GM12878 (cell line): ENCODE results near the gene WDFY4. TPM values are rescaled to one million over a fixed set of nuclear protein-coding genes. Genes with fewer than 3 reads are reported as not detected.

Experiments
- CREB1 ChIP-seq: IDR thresholded peaks from 2 replicates; pipeline ENCODE4 v1.6.1; 2012; ENCODE audit warnings: low read depth, mild to moderate bottlenecking, inconsistent platforms
- GABPA ChIP-seq: IDR thresholded peaks from 2 replicates; pipeline ENCODE4 v1.6.1; 2014; ENCODE audit warnings: antibody characterized with exemption, low read depth, mild to moderate bottlenecking, inconsistent platforms
- KLF5 ChIP-seq: fragments of 450-650 bp; IDR thresholded peaks from 2 replicates; pipeline ENCODE4 v1.6.1; 2014; ENCODE audit warnings: mild to moderate bottlenecking; ENCODE audit not compliant: partially characterized antibody
- MXI1 ChIP-seq: fragments of 150-350 bp; IDR thresholded peaks from 2 replicates; pipeline ENCODE4 v1.6.1; 2011; ENCODE audit warnings: low read depth, mild to moderate bottlenecking, inconsistent platforms, low read length, improper control_type of control experiment
- POLR2AphosphoS5 ChIP-seq: IDR thresholded peaks from 2 replicates; pipeline ENCODE4 v1.6.1; 2011; ENCODE audit warnings: mild to moderate bottlenecking, low read length, inconsistent platforms
- POU2F2 ChIP-seq: IDR thresholded peaks from 3 replicates; pipeline ENCODE4 v1.6.1; 2011; ENCODE audit warnings: low read depth, mild to moderate bottlenecking, low read length, borderline replicate concordance
- RBBP5 ChIP-seq: fragments of 200-600 bp; sonication (generic); conservative IDR thresholded peaks from 2 replicates; pipeline ENCODE4 v1.6.1; 2016
- TCF3 ChIP-seq: IDR thresholded peaks from 2 replicates; pipeline ENCODE4 v1.6.1; 2012; ENCODE audit warnings: low read depth, mild to moderate bottlenecking, low read length, borderline replicate concordance; ENCODE audit not compliant: insufficient read depth
- ZNF207 ChIP-seq: fragments of 450-650 bp; IDR thresholded peaks from 2 replicates; pipeline ENCODE4 v1.6.1; 2014; ENCODE audit warnings: antibody characterized with exemption, mild to moderate bottlenecking, borderline replicate concordance
- ZNF384 ChIP-seq: IDR thresholded peaks from 2 replicates; pipeline ENCODE4 v1.6.1; 2012; ENCODE audit warnings: low read depth, mild to moderate bottlenecking, low read length, improper control_type of control experiment, borderline replicate concordance
- ZNF592 ChIP-seq: fragments of 450-650 bp; IDR thresholded peaks from 2 replicates; pipeline ENCODE4 v1.6.1; 2017; ENCODE audit warnings: mild to moderate bottlenecking, moderate library complexity
- polyA plus RNA-seq, 11 experiments: library from polyadenylated mRNA; depleted of rRNA in 4 of 11; unstranded in 6 of 11; stranded (reverse) in 5 of 11; fragments of >200 nt; fragmentation: Nextera tagmentation in 4 of 11; fragmentation: Illumina TruSeq in 1 of 11; extraction: Ambion mirVana in 4 of 11; extraction: Trizol in 1 of 11; gene quantifications; 1 replicate in 1 of 11; 2 replicates in 10 of 11; pipeline versions ENCODE4 v1.2.1 to v1.2.3, GENCODE V29; 2011 to 2016; ENCODE audit warnings: inconsistent platforms in 2 of 11, missing spikeins in 2 of 11, low read depth in 1 of 11
- total RNA-seq, 4 experiments: library from RNA; depleted of rRNA in 3 of 4; stranded (reverse); fragments of >200 nt in 3 of 4; fragmentation: Illumina TruSeq in 1 of 4; extraction: Trizol in 1 of 4; gene quantifications; 2 replicates each; pipeline versions ENCODE4 v1.2.1 to v1.2.3, GENCODE V29; 2013 to 2021
- TF ChIP-seq, protein P1 (sequence below): fragments of 450-650 bp; IDR thresholded peaks from 2 replicates; pipeline ENCODE4 v1.6.1; 2016; ENCODE audit warnings: mild to moderate bottlenecking, moderate library complexity, borderline replicate concordance
- TF ChIP-seq, protein P2 (sequence below): IDR thresholded peaks from 2 replicates; pipeline ENCODE4 v1.6.1; 2012; ENCODE audit warnings: improper control_type of control experiment, low read depth, low read length; ENCODE audit not compliant: insufficient replicate concordance
- TF ChIP-seq, protein P3 (sequence below): IDR thresholded peaks from 2 replicates; pipeline ENCODE4 v1.6.1; 2012; ENCODE audit warnings: low read length, inconsistent platforms

The WDFY4 gene
- total and polyA plus RNA-seq, 10 of the 15 experiments (the other 5 are each of a cell fraction or from before 2014, with no cell fraction given) = 13.5 to 132 (median 47.3) TPM

GRCh38 chr10:48671914-48672595 is 12.6 kb upstream of the WDFY4 start (continued):
- no peak; the same call in 1 of the 2 replicates for TF ChIP-seq ZNF207
- TF ChIP-seq, protein P1, sequence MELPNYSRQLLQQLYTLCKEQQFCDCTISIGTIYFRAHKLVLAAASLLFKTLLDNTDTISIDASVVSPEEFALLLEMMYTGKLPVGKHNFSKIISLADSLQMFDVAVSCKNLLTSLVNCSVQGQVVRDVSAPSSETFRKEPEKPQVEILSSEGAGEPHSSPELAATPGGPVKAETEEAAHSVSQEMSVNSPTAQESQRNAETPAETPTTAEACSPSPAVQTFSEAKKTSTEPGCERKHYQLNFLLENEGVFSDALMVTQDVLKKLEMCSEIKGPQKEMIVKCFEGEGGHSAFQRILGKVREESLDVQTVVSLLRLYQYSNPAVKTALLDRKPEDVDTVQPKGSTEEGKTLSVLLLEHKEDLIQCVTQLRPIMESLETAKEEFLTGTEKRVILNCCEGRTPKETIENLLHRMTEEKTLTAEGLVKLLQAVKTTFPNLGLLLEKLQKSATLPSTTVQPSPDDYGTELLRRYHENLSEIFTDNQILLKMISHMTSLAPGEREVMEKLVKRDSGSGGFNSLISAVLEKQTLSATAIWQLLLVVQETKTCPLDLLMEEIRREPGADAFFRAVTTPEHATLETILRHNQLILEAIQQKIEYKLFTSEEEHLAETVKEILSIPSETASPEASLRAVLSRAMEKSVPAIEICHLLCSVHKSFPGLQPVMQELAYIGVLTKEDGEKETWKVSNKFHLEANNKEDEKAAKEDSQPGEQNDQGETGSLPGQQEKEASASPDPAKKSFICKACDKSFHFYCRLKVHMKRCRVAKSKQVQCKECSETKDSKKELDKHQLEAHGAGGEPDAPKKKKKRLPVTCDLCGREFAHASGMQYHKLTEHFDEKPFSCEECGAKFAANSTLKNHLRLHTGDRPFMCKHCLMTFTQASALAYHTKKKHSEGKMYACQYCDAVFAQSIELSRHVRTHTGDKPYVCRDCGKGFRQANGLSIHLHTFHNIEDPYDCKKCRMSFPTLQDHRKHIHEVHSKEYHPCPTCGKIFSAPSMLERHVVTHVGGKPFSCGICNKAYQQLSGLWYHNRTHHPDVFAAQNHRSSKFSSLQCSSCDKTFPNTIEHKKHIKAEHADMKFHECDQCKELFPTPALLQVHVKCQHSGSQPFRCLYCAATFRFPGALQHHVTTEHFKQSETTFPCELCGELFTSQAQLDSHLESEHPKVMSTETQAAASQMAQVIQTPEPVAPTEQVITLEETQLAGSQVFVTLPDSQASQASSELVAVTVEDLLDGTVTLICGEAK = 0 out of 2 replicates have a peak, but pooled peaks have one; percentile 5
- TF ChIP-seq, protein P2, sequence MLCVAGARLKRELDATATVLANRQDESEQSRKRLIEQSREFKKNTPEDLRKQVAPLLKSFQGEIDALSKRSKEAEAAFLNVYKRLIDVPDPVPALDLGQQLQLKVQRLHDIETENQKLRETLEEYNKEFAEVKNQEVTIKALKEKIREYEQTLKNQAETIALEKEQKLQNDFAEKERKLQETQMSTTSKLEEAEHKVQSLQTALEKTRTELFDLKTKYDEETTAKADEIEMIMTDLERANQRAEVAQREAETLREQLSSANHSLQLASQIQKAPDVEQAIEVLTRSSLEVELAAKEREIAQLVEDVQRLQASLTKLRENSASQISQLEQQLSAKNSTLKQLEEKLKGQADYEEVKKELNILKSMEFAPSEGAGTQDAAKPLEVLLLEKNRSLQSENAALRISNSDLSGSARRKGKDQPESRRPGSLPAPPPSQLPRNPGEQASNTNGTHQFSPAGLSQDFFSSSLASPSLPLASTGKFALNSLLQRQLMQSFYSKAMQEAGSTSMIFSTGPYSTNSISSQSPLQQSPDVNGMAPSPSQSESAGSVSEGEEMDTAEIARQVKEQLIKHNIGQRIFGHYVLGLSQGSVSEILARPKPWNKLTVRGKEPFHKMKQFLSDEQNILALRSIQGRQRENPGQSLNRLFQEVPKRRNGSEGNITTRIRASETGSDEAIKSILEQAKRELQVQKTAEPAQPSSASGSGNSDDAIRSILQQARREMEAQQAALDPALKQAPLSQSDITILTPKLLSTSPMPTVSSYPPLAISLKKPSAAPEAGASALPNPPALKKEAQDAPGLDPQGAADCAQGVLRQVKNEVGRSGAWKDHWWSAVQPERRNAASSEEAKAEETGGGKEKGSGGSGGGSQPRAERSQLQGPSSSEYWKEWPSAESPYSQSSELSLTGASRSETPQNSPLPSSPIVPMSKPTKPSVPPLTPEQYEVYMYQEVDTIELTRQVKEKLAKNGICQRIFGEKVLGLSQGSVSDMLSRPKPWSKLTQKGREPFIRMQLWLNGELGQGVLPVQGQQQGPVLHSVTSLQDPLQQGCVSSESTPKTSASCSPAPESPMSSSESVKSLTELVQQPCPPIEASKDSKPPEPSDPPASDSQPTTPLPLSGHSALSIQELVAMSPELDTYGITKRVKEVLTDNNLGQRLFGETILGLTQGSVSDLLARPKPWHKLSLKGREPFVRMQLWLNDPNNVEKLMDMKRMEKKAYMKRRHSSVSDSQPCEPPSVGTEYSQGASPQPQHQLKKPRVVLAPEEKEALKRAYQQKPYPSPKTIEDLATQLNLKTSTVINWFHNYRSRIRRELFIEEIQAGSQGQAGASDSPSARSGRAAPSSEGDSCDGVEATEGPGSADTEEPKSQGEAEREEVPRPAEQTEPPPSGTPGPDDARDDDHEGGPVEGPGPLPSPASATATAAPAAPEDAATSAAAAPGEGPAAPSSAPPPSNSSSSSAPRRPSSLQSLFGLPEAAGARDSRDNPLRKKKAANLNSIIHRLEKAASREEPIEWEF = no peak
- TF ChIP-seq MXI1 = no peak
- no peak for TF ChIP-seq CREB1
- 0 out of 2 replicates have a peak, but pooled peaks have one; percentile 47 for TF ChIP-seq ZNF592
- peak; percentile 93 for TF ChIP-seq POU2F2
- no peak for TF ChIP-seq RBBP5
- no peak for TF ChIP-seq ZNF384
- TF ChIP-seq TCF3 = peak; percentile 76; the same call in 1 of the 2 replicates
- no peak for TF ChIP-seq KLF5
- TF ChIP-seq POLR2AphosphoS5 = peak; percentile 78
- no peak for TF ChIP-seq GABPA
- TF ChIP-seq, protein P3, sequence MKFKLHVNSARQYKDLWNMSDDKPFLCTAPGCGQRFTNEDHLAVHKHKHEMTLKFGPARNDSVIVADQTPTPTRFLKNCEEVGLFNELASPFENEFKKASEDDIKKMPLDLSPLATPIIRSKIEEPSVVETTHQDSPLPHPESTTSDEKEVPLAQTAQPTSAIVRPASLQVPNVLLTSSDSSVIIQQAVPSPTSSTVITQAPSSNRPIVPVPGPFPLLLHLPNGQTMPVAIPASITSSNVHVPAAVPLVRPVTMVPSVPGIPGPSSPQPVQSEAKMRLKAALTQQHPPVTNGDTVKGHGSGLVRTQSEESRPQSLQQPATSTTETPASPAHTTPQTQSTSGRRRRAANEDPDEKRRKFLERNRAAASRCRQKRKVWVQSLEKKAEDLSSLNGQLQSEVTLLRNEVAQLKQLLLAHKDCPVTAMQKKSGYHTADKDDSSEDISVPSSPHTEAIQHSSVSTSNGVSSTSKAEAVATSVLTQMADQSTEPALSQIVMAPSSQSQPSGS = no peak
